Measurements from ENCODE around the gene TMEM245.
A peak's percentile ranks its signal among the peaks of the same experiment; 100 is the strongest.

TMEM245 gene

GRCh38 chr9:109119439-109120203 is at the start of gene TMEM245:
TSS of gene TMEM245 (minus strand) at chr9:109119947. CDS start at chr9:109119913, 34 bp downstream.
- DNase-seq: peak; percentile 11

- no peak for DNase-seq
These were observed 48.4 kb upstream of the TMEM245 start for GRCh38 chr9:109168170-109168569.

GRCh38 chr9:109167716-109168115 is 48.0 kb upstream of the TMEM245 start:
- DNase-seq: no peak

- DNase-seq: no peak
These were observed 47.2 kb upstream of the TMEM245 start, which contains the start of gene FRRS1L for GRCh38 chr9:109166771-109167601. TSS of gene FRRS1L (minus strand) at chr9:109167249. CDS start at chr9:109167138, 111 bp downstream.

GRCh38 chr9:109166171-109166770 is 46.5 kb upstream of the TMEM245 start:
- no peak for DNase-seq

- no peak for DNase-seq
These were observed 44.3 kb upstream of the TMEM245 start for GRCh38 chr9:109164042-109164441.

- DNase-seq: no peak
These were observed 43.4 kb upstream of the TMEM245 start for GRCh38 chr9:109163194-109163593.

- DNase-seq: no peak
These were observed 42.9 kb upstream of the TMEM245 start for GRCh38 chr9:109162677-109163076.

- no peak for DNase-seq
These were observed 41.7 kb upstream of the TMEM245 start for GRCh38 chr9:109161471-109161870.

- no peak for DNase-seq
These were observed 39.8 kb upstream of the TMEM245 start for GRCh38 chr9:109159583-109159982.

GRCh38 chr9:109158651-109159050 is 38.9 kb upstream of the TMEM245 start:
- no peak for DNase-seq

- DNase-seq: no peak
These were observed 37.0 kb upstream of the TMEM245 start for GRCh38 chr9:109156708-109157107.

GRCh38 chr9:109150925-109151545 is 31.3 kb upstream of the TMEM245 start:
- DNase-seq: no peak

GRCh38 chr9:109149722-109150121 is 30.0 kb upstream of the TMEM245 start:
- DNase-seq: no peak

GRCh38 chr9:109149089-109149488 is 29.3 kb upstream of the TMEM245 start:
- DNase-seq: no peak

GRCh38 chr9:109145051-109145450 is 25.3 kb upstream of the TMEM245 start:
- DNase-seq: no peak

- DNase-seq: no peak
These were observed 24.3 kb upstream of the TMEM245 start for GRCh38 chr9:109143881-109144562.

GRCh38 chr9:109141375-109141774 is 21.6 kb upstream of the TMEM245 start:
- no peak for DNase-seq

GRCh38 chr9:109139851-109140250 is 20.1 kb upstream of the TMEM245 start:
- DNase-seq: no peak

- no peak for DNase-seq
These were observed 18.7 kb upstream of the TMEM245 start for GRCh38 chr9:109138421-109138820.

GRCh38 chr9:109134167-109134578 is 14.4 kb upstream of the TMEM245 start:
- DNase-seq: no peak

- no peak for DNase-seq
These were observed 13.8 kb upstream of the TMEM245 start for GRCh38 chr9:109133533-109133932.

Measured in cortex of kidney (tissue), 1 donor.